HG03045 (cell line): Measurements from ENCODE around the gene ADAT2.

ENCODE experiments used
- ATAC-seq: cut with Tn5 transposase; IDR thresholded peaks from one replicate; pipeline ENCODE4 v1.9.1; 2021; ENCODE audit warnings: mild to moderate bottlenecking, moderate library complexity; ENCODE audit not compliant: unreplicated experiment

ADAT2 gene

GRCh38 chr6:143441680-143442545, 8.6 kb downstream of the ADAT2 start:
- no peak for ATAC-seq

DNA sequence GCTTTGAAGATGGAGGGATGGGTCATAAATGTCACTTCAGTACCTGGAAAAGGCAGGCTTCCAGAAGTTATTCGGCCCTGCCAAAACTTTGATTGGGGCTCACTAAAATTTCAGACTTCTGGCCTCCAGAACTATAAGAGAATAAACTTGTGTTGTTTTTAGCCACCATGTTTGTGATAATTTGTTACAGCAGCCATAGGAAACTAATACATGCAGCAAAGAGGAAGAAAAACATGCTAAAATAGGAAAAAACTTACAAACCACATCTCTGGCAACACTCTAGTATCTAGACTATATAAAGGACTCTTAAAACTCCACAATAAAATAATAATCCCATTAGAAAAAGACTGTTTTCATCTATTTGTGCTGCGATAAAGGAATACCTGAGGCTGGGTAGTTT, 9.5 kb downstream of the ADAT2 start:
- no peak for ATAC-seq

- no peak for ATAC-seq
Observed at GRCh38 chr6:143432588-143432987, 17.9 kb downstream of the ADAT2 start.

- ATAC-seq = no peak
Observed at GRCh38 chr6:143431226-143431625, 19.3 kb downstream of the ADAT2 start.

DNA sequence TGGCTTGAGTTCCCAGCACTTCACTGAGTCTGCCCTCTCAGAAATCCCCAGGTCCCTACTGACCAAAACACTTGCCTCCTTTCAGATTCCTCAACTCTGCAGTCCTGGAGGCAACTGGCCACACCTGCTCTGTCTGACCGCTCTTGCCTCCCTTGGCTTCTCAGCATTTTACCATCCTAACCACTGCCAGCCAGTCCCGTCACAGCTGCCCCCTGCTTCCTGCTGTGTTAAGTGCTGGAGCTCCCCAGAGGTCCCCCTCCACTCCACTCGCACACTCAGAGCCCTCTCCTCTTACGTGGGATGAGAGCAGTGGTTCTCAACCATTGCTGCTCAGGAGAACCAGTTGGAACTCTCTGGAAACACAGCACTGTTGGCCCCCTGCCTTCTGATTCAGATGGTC, 20.5 kb downstream of the ADAT2 start:
- no peak for ATAC-seq

GRCh38 chr6:143427109-143427817, 23.2 kb downstream of the ADAT2 start:
- ATAC-seq = peak; percentile 100

DNA sequence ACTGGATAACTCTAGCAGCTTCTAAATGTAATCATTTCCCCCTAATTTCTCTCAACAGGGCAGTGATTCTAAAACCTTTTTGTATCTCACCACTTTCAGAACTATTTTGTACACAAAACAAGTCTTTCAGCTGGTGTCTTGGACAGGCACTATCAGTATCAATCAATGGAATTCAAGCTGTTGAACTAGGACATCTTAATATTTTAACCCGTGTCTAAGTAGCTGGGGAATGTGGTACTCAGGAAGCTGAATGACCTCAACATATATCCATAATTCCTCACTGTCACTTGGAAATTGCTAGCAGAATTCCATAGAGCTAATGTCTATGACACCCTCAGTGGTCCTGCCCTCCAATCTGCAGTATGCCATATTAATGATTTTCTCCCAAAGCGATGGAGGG, 24.5 kb downstream of the ADAT2 start:
- no peak for ATAC-seq

DNA sequence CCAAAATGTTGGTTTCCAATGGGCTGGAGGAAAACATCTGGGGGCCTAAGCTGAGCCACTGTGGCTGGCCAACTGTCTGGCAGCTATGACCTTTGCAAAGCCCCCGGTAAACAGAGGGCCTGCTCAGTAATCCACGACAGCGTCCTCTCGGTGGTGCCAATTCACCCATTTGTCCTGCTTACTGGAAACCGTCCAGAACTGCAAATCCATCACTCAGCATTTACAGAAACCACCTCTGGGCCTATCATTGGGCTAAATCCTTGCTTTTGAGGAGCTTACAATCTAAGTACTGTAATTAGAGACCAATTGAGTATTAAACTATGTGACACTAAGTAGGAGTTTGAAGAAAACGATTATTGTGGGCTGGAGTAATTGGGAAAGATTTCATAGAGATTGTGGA, 31.0 kb downstream of the ADAT2 start:
- no peak for ATAC-seq

GRCh38 chr6:143414769-143415168, 35.7 kb downstream of the ADAT2 start:
- ATAC-seq = no peak

GRCh38 chr6:143410859-143411270, 39.6 kb downstream of the ADAT2 start:
- no peak for ATAC-seq

GRCh38 chr6:143408787-143409162, 41.7 kb downstream of the ADAT2 start:
- no peak for ATAC-seq

GRCh38 chr6:143408151-143408786, 42.2 kb downstream of the ADAT2 start:
- ATAC-seq = no peak

- no peak for ATAC-seq
Observed at GRCh38 chr6:143406673-143407072, 43.8 kb downstream of the ADAT2 start.

- ATAC-seq = no peak
Observed at GRCh38 chr6:143405373-143406154, 44.9 kb downstream of the ADAT2 start.

GRCh38 chr6:143402721-143403336, 47.7 kb downstream of the ADAT2 start:
- no peak for ATAC-seq

DNA sequence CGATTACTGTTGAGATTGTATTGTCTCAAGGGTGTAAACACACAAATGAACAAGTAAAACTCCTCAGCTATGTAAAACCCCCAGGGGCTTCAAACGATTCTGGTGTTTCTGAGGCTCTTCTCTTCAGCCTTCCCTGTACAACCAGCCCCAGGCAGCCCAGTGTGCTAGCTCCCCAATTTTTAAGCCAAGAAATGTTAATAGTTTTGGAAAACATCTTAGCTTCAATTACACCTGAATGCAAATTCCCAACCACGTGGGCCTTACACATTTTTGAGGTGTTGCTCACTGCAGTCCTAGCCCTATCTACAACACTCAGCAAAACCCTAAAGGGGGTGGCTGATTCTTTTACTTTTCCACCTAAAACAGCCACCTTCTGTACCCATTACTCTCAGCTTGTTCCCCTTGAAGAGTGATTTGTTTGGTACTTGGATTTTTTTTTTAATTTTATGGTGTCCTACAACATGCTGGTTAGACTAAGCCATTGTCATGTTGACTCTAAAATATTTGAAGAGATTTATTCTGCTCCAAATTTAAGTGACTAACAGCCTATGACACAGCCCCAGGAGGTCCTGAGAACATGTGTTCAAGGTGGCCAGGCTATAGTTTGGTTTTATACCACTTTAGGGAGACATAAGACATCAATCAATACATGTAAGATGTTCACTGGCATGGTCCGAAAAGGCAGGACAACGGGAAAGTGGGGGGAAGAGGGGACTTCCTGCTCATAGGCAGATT, 48.7 kb downstream of the ADAT2 start:
- no peak for ATAC-seq

- ATAC-seq = no peak
Observed at GRCh38 chr6:143401068-143401446, 49.4 kb downstream of the ADAT2 start.

GRCh38 chr6:143400258-143401067, 50.0 kb downstream of the ADAT2 start:
- no peak for ATAC-seq

DNA sequence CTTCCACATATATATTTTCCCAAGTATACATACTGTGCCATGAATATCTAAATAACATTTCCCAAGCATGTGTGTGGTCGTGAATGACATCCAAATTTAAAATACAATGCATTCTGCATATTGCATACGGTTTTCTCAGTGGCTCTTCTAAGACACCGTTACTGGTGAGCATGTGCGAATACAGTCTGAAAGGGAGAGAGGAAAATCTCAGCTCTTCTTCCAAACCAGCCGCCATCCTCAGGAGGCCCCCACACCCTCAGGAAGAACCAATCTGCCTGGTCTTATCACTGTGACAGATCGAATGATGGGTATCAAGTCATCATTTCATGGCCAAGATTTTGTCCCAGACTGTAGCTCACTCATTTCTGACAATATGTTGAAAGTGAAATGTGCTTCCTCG, 50.7 kb downstream of the ADAT2 start:
- ATAC-seq = no peak
